SK-N-MC (cell line): ENCODE results near the gene BARX1.

Experiments
- EZH2 ChIP-seq: fragments of 200-600 bp; sonication (generic); IDR thresholded peaks from one replicate; pipeline ENCODE4 v1.6.1; 2017; ENCODE audit warnings: antibody characterized with exemption
- POLR2AphosphoS5 ChIP-seq: IDR thresholded peaks from 2 replicates; pipeline ENCODE4 v1.6.1; 2012; ENCODE audit warnings: mild to moderate bottlenecking, low read depth, low read length, borderline replicate concordance

- TF ChIP-seq POLR2AphosphoS5 (no peak), EZH2 (no peak)
These were observed 52.9 kb downstream of the BARX1 start for GRCh38 chr9:93902051-93902779.
